Liver (tissue), 9 donors: ENCODE measurements around the gene CLIC1. TPM values are rescaled to one million over a fixed set of nuclear protein-coding genes. Genes with fewer than 3 reads are reported as not detected.

ENCODE experiments used
- DNase-seq: peaks from one replicate; pipeline ENCODE4 v3.0.0-alpha.2; 2017; ENCODE audit warnings: low spot score
- H3K27ac ChIP-seq, 2 donors: one replicate each; pipeline ENCODE4 v1.7.0; 2013; ENCODE audit warnings: inconsistent platforms in 2 of 2, low read length in 2 of 2, control low read depth in 1 of 2, low read depth in 1 of 2, mild to moderate bottlenecking in 1 of 2
- H3K27me3 ChIP-seq, 4 donors: one replicate each; pipeline versions ENCODE4 v1.6.1 to v1.7.0; 2013; ENCODE audit warnings: low read length in 3 of 4, inconsistent platforms in 1 of 4, mild to moderate bottlenecking in 1 of 4, moderate library complexity in 1 of 4; ENCODE audit not compliant: control insufficient read depth in 4 of 4, insufficient read depth in 4 of 4
- H3K36me3 ChIP-seq, 4 donors: one replicate each; pipeline versions ENCODE4 v1.6.1 to v1.7.0; 2013; ENCODE audit warnings: low read length in 3 of 4, mild to moderate bottlenecking in 3 of 4, low read depth in 1 of 4, moderate library complexity in 1 of 4; ENCODE audit not compliant: control insufficient read depth in 4 of 4, insufficient read depth in 3 of 4
- H3K4me1 ChIP-seq, 4 donors: one replicate each; pipeline versions ENCODE4 v1.6.1 to v1.7.0; 2013; ENCODE audit warnings: low read length in 3 of 4, mild to moderate bottlenecking in 3 of 4, moderate library complexity in 1 of 4; ENCODE audit not compliant: control insufficient read depth in 4 of 4, insufficient read depth in 4 of 4
- H3K4me3 ChIP-seq, 3 donors: one replicate each; pipeline versions ENCODE4 v1.6.1 to v1.7.0; 2013; ENCODE audit warnings: low read length in 3 of 3, control low read depth in 1 of 3, low read depth in 1 of 3, mild to moderate bottlenecking in 1 of 3
- H3K9ac ChIP-seq, 2 donors: one replicate each; pipeline ENCODE4 v1.7.0; 2013; ENCODE audit warnings: low read length in 2 of 2, mild to moderate bottlenecking in 2 of 2, moderate library complexity in 2 of 2, control low read depth in 1 of 2, low read depth in 1 of 2
- H3K9me3 ChIP-seq, 4 donors: one replicate each; pipeline versions ENCODE4 v1.6.1 to v1.7.0; 2013; ENCODE audit warnings: low read length in 3 of 4; ENCODE audit not compliant: control insufficient read depth in 4 of 4
- CTCF ChIP-seq: fragments of 150-350 bp; IDR thresholded peaks from 2 replicates; pipeline ENCODE4 v1.5.1; 2017; ENCODE audit warnings: improper control_type of control experiment, low read depth, low read length; ENCODE audit not compliant: missing input control
- EGR1 ChIP-seq, 2 donors: IDR thresholded peaks; 2 replicates each; pipeline ENCODE4 v1.6.1; 2016 to 2018; ENCODE audit warnings: antibody characterized with exemption in 2 of 2, low read depth in 2 of 2
- FOXA1 ChIP-seq: IDR thresholded peaks from 2 replicates; pipeline ENCODE4 v1.6.1; 2016; ENCODE audit warnings: antibody characterized with exemption
- FOXA2 ChIP-seq: IDR thresholded peaks from 2 replicates; pipeline ENCODE4 v1.6.1; 2016; ENCODE audit warnings: antibody characterized with exemption
- HNF4A ChIP-seq, 2 donors: conservative IDR thresholded peaks; 2 replicates each; pipeline ENCODE4 v1.6.1; 2016; ENCODE audit warnings: antibody characterized with exemption in 2 of 2, mild to moderate bottlenecking in 2 of 2
- HNF4G ChIP-seq: IDR thresholded peaks from 2 replicates; pipeline ENCODE4 v1.6.1; 2016; ENCODE audit warnings: antibody characterized with exemption
- JUND ChIP-seq, 2 donors: IDR thresholded peaks; 2 replicates each; pipeline ENCODE4 v1.6.1; 2016; ENCODE audit warnings: antibody characterized with exemption in 2 of 2
- NR2F2 ChIP-seq: IDR thresholded peaks from 2 replicates; pipeline ENCODE4 v1.6.1; 2016; ENCODE audit warnings: antibody characterized with exemption
- RAD21 ChIP-seq, 2 donors: IDR thresholded peaks; 2 replicates each; pipeline ENCODE4 v1.6.1; 2016; ENCODE audit warnings: antibody characterized with exemption in 2 of 2, mild to moderate bottlenecking in 2 of 2
- RXRA ChIP-seq, 2 donors: IDR thresholded peaks; 2 replicates each; pipeline ENCODE4 v1.6.1; 2017 to 2018; ENCODE audit warnings: antibody characterized with exemption in 2 of 2, mild to moderate bottlenecking in 1 of 2
- TAF1 ChIP-seq: conservative IDR thresholded peaks from 2 replicates; pipeline ENCODE4 v1.6.1; 2016; ENCODE audit warnings: antibody characterized with exemption, mild to moderate bottlenecking
- YY1 ChIP-seq: IDR thresholded peaks from 2 replicates; pipeline ENCODE4 v1.6.1; 2016; ENCODE audit warnings: antibody characterized with exemption, mild to moderate bottlenecking
- WGBS: extraction: QIAGEN DNeasy Blood & Tissue Kit; methylation state at CpG from one replicate; pipeline ENCODE4 v1.1.7; 2013; 5-methylcytosine and 5-hydroxymethylcytosine counted together
- polyA plus RNA-seq, 2 donors: library from polyadenylated mRNA; stranded (reverse) in 1 of 2; unstranded in 1 of 2; fragments of 200-250 nt in 1 of 2; fragments of >200 nt in 1 of 2; fragmentation: Nextera tagmentation in 1 of 2; extraction: Ambion mirVana in 1 of 2; gene quantifications; one replicate each; pipeline versions ENCODE4 v1.2.1 to v1.2.3, GENCODE V29; 2013 to 2015
- total RNA-seq, 2 donors: library from RNA; depleted of rRNA; stranded (reverse); fragments of >200 nt; gene quantifications; one replicate each; pipeline ENCODE4 v1.2.3, GENCODE V29; 2014
- TF ChIP-seq, protein P1 (sequence below): IDR thresholded peaks from 2 replicates; pipeline ENCODE4 v1.6.1; 2016; ENCODE audit warnings: antibody characterized with exemption
- TF ChIP-seq, protein P2 (sequence below): IDR thresholded peaks from 2 replicates; pipeline ENCODE4 v1.6.1; 2016; ENCODE audit warnings: antibody characterized with exemption
- TF ChIP-seq, protein P3 (sequence below): IDR thresholded peaks from 2 replicates; pipeline ENCODE4 v1.6.1; 2016; ENCODE audit warnings: antibody characterized with exemption, mild to moderate bottlenecking
- donor health status: healthy.
- donor health status: healthy.
- donor health status: healthy.
- donor health status: healthy.
- donor health status: healthy.

CLIC1 gene
- total and polyA plus RNA-seq, 4 donors, result 56.5 to 124 (median 64.5) TPM

- DNase-seq, result no peak
- H3K4me1 ChIP-seq, result peaks cover under 1 to 24% (median 15%) of the 10 kb centered on the region in 4 donors
- WGBS, result 97% methylated on average over 23 of the region's 23 CpGs
- no peak overlapping the region for H3K9ac ChIP-seq
- H3K36me3 ChIP-seq, result peaks cover 14 to 53% (median 17%) of the 10 kb centered on the region in 4 donors
- TF ChIP-seq FOXA2, result no peak
- no peak for TF ChIP-seq HNF4G
- TF ChIP-seq EGR1 (IDR thresholded peaks at IDR 0.05; ENCODE audit: low read depth in 2 of 2), result no peak
- TF ChIP-seq RXRA (IDR thresholded peaks at IDR 0.05), result no peak
- no peak for TF ChIP-seq TAF1
- TF ChIP-seq, protein P1, sequence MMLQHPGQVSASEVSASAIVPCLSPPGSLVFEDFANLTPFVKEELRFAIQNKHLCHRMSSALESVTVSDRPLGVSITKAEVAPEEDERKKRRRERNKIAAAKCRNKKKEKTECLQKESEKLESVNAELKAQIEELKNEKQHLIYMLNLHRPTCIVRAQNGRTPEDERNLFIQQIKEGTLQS, result no peak
- no peak for TF ChIP-seq YY1
- TF ChIP-seq CTCF, result no peak
- TF ChIP-seq, protein P2, sequence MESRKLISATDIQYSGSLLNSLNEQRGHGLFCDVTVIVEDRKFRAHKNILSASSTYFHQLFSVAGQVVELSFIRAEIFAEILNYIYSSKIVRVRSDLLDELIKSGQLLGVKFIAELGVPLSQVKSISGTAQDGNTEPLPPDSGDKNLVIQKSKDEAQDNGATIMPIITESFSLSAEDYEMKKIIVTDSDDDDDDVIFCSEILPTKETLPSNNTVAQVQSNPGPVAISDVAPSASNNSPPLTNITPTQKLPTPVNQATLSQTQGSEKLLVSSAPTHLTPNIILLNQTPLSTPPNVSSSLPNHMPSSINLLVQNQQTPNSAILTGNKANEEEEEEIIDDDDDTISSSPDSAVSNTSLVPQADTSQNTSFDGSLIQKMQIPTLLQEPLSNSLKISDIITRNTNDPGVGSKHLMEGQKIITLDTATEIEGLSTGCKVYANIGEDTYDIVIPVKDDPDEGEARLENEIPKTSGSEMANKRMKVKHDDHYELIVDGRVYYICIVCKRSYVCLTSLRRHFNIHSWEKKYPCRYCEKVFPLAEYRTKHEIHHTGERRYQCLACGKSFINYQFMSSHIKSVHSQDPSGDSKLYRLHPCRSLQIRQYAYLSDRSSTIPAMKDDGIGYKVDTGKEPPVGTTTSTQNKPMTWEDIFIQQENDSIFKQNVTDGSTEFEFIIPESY, result no peak
- no peak for TF ChIP-seq RAD21 (IDR thresholded peaks at IDR 0.05)
- TF ChIP-seq NR2F2, result no peak
- TF ChIP-seq HNF4A (conservative IDR thresholded peaks at IDR 0.05), result no peak
- TF ChIP-seq, protein P3, sequence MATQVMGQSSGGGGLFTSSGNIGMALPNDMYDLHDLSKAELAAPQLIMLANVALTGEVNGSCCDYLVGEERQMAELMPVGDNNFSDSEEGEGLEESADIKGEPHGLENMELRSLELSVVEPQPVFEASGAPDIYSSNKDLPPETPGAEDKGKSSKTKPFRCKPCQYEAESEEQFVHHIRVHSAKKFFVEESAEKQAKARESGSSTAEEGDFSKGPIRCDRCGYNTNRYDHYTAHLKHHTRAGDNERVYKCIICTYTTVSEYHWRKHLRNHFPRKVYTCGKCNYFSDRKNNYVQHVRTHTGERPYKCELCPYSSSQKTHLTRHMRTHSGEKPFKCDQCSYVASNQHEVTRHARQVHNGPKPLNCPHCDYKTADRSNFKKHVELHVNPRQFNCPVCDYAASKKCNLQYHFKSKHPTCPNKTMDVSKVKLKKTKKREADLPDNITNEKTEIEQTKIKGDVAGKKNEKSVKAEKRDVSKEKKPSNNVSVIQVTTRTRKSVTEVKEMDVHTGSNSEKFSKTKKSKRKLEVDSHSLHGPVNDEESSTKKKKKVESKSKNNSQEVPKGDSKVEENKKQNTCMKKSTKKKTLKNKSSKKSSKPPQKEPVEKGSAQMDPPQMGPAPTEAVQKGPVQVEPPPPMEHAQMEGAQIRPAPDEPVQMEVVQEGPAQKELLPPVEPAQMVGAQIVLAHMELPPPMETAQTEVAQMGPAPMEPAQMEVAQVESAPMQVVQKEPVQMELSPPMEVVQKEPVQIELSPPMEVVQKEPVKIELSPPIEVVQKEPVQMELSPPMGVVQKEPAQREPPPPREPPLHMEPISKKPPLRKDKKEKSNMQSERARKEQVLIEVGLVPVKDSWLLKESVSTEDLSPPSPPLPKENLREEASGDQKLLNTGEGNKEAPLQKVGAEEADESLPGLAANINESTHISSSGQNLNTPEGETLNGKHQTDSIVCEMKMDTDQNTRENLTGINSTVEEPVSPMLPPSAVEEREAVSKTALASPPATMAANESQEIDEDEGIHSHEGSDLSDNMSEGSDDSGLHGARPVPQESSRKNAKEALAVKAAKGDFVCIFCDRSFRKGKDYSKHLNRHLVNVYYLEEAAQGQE, result no peak
- no peak for TF ChIP-seq FOXA1
- TF ChIP-seq JUND (IDR thresholded peaks at IDR 0.05), result no peak
- no peak overlapping the region for H3K4me3 ChIP-seq
- H3K9me3 ChIP-seq, result no peaks in the 10 kb centered on the region
- no peaks in the 10 kb centered on the region for H3K27me3 ChIP-seq
- no peak overlapping the region for H3K27ac ChIP-seq
Observed at GRCh38 chr6:31781244-31782125, 45.2 kb upstream of the CLIC1 start.
